Stimulated activated CD8-positive, alpha-beta memory T cell treated with anti-CD3 and anti-CD28 coated beads, Interleukin-15, amount 100 ng/mL, for 1 hour (primary cell): ENCODE results near the gene TSGA10IP.

ENCODE experiments used
- DNase-seq: peaks from one replicate; pipeline ENCODE4 v3.0.0-alpha.2; 2020; ENCODE audit warnings: low read depth

Gene TSGA10IP

GRCh38 chr11:65918211-65919140 is 26.8 kb upstream of the TSGA10IP start, which contains the start of gene C11orf68:
C11orf68 (minus strand) TSS chr11:65919062; CDS start chr11:65919031, 31 bp downstream.
- DNase-seq = no peak

DNA sequence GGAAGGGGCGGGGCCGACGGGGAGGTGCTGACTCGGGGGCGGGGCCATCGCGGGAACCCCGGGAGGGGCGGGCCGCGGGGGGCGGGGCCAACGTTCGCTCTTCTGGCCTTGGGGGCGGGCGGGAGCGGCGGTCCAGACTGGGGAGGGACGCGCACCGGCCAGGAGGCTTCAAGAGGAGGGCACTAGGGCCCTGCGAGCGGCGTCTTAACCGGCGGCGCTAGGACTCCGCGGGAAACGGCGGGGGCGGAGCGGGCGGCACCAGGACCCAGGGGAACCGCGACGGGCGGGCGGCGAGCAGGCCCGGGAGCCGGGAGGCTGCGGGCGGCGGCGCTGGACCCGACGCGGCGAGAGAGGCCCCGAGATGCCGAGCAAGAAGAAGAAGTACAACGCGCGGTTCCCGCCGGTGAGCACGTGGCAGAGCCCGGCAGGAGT is 26.1 kb upstream of the TSGA10IP start, which contains the start of gene DRAP1:
Gene DRAP1 (plus strand): TSS at position 286 of the 432 bp plus-strand sequence. CDS start 76 bp downstream, at position 362.
- peak; percentile 97 for DNase-seq

DNA sequence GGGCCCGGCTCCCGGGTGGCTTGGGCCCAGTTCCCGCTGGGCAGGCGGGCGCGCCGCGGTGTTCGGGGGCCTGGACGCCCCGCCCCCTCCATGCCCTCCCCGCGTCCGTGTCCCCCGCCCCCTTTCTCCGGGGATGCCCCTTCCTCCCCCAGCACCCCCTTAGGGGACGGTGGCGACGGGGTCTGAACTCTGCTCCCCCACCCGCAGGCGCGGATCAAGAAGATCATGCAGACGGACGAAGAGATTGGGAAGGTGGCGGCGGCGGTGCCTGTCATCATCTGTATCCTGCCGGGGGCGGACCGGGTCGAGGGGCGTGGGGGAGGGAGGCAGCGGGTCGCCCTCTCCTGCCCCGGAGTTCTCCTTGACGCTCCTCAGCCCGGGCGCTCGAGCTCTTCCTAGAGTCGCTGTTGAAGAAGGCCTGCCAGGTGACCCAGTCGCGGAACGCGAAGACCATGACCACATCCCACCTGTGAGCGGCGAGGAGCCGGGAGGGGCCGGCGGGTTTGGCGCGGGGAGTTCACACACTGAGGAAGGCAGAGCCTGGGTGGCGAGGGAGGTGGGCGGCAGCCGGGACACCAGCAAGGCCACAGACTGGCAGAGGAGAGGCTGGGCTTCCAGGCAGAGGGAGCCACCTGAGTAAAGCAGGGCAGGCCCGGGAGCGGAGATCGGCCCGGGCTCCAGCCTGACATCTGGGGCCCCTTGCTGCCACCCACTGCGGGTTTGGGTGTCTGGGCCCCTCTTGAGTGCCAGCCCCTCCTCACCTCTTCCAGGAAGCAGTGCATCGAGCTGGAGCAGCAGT is 25.5 kb upstream of the TSGA10IP start:
- DNase-seq = no peak

DNA sequence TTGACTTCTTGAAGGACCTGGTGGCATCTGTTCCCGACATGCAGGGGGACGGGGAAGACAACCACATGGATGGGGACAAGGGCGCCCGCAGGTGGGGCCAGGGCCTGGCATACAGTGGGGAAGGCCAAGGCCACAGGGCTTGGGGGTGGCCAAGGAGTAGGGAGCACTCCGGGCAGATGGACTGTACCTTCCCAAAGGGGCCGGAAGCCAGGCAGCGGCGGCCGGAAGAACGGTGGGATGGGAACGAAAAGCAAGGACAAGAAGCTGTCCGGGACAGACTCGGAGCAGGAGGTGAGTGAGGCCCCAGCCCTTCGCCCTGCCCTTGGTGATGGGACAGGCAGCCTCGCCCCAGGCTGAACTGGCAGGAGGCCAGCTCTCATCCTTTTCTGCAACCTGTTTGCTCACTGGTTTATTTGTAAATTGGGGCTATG is 24.9 kb upstream of the TSGA10IP start:
- DNase-seq = no peak

GRCh38 chr11:65921033-65921555 is 24.2 kb upstream of the TSGA10IP start:
- DNase-seq = no peak

GRCh38 chr11:65921876-65922275 is 23.4 kb upstream of the TSGA10IP start:
- no peak for DNase-seq

DNA sequence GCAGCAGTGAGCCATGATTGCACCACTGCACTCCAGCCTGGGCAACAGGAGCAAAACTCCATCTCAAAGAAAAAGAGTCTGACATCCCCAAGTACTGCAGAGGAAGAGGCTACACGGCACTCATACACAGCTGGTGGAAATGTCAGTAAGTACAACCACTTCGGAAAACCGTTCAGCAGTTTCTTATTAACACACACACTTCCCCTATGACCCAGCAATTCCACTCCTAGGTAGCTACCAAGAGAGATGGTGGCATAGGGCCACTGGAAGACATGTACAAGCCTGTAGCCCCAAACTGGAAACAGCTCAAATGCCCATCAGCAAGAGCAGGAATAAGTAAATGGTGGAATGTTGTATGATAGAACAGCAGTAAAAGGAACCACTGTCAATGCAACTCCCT is 22.7 kb upstream of the TSGA10IP start:
- DNase-seq = no peak

DNA sequence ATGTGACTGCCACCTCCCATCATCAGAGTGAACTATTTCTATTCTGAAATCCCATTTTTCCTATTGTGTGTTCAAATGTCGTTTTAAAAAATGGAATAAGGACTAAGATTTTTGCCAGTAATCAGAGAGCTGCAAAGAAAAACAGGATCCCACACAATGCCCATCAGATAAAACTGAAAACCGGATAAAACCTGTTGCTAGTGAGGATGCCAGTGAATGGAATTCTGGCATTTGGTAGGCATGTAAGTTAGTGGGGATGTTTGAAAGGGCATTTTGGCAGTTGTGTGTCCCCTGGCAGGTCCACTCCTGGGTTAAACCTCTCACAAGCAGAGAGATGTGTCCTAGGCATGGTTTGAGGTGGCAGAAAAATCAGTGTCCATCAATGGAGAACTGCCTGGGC is 19.9 kb upstream of the TSGA10IP start:
- DNase-seq = no peak

DNA sequence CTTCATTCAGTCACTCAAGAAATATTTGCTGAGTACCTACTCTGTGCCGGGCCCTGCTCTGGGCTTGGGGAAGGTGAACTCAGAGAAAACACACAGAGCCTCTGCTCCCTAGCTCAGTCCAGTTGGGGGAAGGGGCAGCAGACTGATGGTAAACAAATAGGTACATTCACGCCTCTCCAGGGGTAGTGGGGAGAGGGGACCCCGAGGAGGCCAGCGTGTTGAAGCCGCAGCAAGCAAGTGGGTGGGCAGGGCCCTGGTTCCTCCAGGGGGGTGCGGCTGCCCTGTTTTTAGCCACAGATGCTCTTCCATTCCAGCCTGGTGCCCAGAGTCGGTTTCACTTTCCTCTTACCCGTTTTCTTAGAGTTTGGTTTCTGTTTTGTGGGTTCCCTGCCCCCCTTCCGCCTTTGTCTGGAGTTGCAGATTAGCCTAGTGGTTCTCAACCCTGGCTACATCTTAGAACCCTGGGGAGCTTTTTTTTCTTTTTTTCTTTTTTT is 17.3 kb upstream of the TSGA10IP start:
- DNase-seq = peak; percentile 61

- no peak for DNase-seq
Observed at GRCh38 chr11:65928667-65929066, 16.6 kb upstream of the TSGA10IP start.

DNA sequence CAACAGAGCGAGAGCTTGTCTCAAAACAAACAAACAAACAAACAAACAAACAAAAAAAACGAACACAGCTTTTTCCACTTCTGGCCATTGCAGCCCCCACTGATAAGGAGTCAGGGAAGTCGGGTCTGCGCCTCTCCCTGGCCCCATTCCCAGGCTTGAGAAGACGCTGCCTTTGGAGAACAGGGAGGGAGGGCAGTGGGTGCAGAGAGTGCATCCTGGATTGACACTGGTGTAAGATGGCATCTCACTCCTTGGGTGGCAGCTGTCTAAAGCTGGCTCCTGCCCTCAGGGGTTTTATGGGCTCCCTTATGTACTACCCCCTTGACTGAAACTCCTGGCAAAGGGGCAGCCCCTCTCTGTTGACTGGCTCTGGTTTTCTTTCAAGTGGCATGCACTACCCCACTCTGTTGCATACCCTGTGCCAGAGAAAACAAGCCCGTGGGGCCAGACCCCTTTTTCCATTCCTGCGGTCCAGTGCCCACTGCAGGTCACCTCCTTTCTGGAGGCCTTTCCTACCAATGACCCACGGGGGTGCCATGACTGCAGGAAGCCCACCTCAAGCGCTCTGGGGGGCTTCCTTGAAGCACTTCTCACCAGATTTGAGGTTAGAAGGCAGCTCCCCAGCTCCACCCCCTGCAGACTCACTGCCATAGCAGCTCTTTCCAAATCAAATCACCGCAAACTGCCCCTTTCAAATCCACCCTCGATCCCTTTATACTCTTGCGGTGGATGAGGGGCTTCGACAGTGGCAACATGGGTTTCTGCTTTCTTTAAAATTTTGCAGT is 13.3 kb upstream of the TSGA10IP start:
- no peak for DNase-seq

GRCh38 chr11:65932558-65932919 is 12.7 kb upstream of the TSGA10IP start:
- no peak for DNase-seq

DNA sequence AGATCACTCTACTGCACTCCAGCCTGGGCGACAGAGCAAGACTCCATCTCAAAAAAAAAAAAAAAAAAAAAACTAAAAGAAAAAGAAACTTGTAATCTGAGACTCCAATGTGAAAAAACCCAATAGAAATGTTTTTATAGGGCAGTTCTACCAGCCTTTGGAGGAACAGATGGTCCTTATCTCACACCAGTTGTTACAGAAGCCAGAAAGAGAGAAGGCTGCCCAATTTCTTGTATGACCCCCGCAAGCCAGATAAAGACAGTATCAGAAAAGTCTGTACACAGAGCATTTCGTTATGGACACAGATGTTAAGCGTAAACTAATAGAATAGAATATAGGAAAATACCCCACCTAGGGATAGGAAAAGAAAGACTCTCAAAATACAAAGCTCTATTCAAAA is 11.3 kb upstream of the TSGA10IP start:
- no peak for DNase-seq

- DNase-seq = no peak
Observed at GRCh38 chr11:65937766-65938165, 7.5 kb upstream of the TSGA10IP start.

- DNase-seq = no peak
Observed at GRCh38 chr11:65941720-65942310, 3.5 kb upstream of the TSGA10IP start.

DNA sequence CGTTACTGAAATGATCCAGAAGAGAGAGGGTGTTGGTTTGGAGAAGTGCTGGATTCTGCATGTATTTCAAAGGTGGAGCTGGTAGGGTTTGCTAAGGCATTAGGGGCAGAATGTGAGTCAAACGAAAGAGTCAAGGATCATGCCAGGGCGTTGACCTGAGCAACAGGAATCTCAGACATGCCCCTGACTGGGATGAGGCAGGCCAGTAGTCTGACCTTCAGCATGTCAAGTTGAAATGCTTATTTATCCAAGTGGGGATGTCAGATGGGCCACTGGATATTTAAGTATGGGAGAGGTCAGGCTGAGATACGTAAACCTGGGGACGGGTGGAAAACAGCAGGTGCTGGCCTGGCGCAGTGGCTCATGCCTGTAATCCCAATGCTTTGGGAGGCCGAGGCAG is 2.7 kb upstream of the TSGA10IP start:
- no peak for DNase-seq

DNA sequence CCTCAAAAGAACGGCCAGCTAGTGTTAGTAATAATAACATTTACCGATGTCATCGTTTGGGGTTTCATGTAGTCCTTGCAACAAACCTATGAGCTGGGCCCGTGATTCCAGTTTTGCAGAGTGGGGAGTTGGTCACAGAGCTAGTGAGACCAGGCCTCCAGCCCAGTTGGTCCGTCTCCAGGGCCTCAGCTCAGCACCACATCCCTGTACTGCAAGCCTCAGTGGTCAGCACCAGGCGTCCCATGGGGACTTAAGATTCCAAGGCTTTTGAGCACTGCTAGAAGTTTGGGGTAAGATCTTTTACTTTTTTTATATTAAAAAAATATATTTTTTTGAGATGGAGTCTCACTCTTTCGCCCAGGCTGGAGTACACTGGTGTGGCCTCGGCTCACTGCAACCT is 1.1 kb upstream of the TSGA10IP start:
- DNase-seq = no peak

DNA sequence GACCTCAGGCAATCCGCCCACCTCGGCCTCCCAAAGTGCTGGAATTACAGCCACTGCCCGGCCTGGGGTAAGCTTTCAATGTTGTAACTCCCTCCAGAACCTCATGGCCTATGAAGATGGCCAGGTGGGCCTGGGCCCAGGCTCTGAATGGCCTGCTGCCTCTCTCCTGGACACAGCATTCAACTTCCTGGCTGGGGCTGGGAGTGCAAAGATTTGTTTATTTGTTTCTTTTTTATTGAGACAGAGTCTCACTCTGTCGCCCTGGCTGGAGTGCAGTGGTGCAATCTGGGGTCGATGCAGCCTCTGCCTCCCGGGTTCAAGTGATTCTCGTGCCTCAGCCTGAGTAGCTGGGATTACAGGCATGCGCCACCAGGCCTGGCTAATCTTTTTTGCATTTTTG is 513 bp upstream of the TSGA10IP start:
- no peak for DNase-seq

DNA sequence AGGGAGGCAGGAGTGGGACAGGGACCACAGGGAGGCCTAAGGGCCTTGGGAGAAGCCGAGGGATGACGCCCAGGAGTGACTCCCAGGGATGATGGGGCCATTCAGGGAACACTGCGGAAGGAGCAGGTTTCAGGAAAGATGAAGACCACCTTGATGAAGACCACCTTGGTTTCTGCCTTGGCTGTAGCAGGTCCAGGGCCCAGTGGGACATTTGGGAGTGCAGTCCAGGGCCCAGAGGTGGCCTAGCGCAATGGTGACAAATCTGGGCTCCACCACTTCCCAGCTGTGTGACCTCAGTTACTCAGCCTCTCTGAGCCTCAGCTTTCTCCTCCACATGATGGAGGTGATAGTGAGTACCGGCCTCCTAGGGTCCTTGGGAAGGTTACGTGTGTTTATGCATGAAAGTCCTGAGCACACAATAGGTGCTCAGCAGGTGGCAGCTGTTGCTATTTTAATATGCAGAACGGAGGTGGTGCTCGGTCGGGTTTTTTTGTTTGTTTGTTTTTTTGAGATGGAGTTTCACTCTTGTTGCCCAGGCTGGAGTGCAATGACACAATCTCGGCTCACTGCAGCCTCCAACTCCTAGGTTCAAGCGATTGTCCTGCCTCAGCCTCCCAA is 770 bp downstream of the TSGA10IP start:
- no peak for DNase-seq

- no peak for DNase-seq
Observed at GRCh38 chr11:65946655-65947054, 1.4 kb downstream of the TSGA10IP start.

DNA sequence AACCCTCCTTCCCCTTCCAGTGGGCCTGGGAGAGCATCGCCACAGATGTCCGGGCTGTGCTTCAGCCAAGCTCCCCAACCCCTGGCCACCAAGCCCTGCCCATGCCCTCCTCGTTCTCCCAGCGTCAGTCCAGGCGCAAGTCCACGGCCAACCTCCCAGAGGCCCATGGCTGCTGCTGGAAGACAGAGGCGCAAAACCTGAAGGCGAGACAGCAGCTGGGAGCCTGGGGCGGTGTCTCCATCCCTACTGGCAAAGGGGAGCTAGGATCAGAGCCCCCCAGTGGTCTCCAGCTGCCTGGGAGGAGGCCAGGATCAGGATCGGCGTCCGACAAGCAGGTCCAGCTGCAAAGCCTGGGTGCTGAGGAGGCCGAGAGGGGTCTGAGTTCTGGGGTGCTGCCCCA is 1.9 kb downstream of the TSGA10IP start:
- no peak for DNase-seq
